Thyroid gland (tissue), 4 donors: Measurements from ENCODE around the gene PDLIM1. TPM values are rescaled to one million over a fixed set of nuclear protein-coding genes. Genes with fewer than 3 reads are reported as not detected.
A peak's percentile ranks its signal among the peaks of the same experiment; 100 is the strongest.
"Not testable (repeated sequence)": the region's sequence is repeated elsewhere in the genome, so short reads cannot be mapped to it uniquely, and the experiment has no call there.

Experiments used
- DNase-seq, 2 donors: peaks; one replicate each; pipeline ENCODE4 v3.0.0-alpha.2; 2019
- H3K27ac ChIP-seq, 3 donors: fragments of 200-600 bp; sonication (generic); 1 replicate in 2 of 3; 2 replicates in 1 of 3; pipeline ENCODE4 v1.5.1; 2016 to 2019; ENCODE audit warnings: mild to moderate bottlenecking in 1 of 3, moderate library complexity in 1 of 3
- H3K27me3 ChIP-seq: fragments of 200-600 bp; sonication (generic); one replicate; pipeline ENCODE4 v1.5.1; 2019
- H3K36me3 ChIP-seq, 2 donors: fragments of 200-600 bp; sonication (generic); one replicate each; pipeline ENCODE4 v1.5.1; 2016 to 2019
- H3K4me1 ChIP-seq, 2 donors: fragments of 200-600 bp; sonication (generic); one replicate each; pipeline ENCODE4 v1.5.1; 2017 to 2019
- H3K4me3 ChIP-seq, 3 donors: fragments of 200-600 bp; sonication (generic); replicated peaks in 1 of 3; 1 replicate in 2 of 3; 2 replicates in 1 of 3; pipeline ENCODE4 v1.5.1; 2016; ENCODE audit warnings: mild to moderate bottlenecking in 1 of 3
- H3K9me3 ChIP-seq: fragments of 200-600 bp; sonication (generic); one replicate; pipeline ENCODE4 v1.5.1; 2017
- POLR2A ChIP-seq, 2 donors: fragments of 450-650 bp; IDR thresholded peaks; one replicate each; pipeline ENCODE4 v1.6.1; 2017; ENCODE audit warnings: antibody characterized with exemption in 2 of 2, mild to moderate bottlenecking in 2 of 2, moderate library complexity in 1 of 2
- WGBS, 2 donors: methylation state at CpG; one replicate each; pipeline ENCODE4 v1.1.5; 2017; 5-methylcytosine and 5-hydroxymethylcytosine counted together
- intact Hi-C: fragments of 100-400 bp; cut with DNase I; formaldehyde crosslinking; loops from one replicate; pipeline ENCODE4 v1.15.1; 2023
- total RNA-seq, 4 donors: library from RNA; depleted of rRNA; stranded (reverse); fragments of >200 nt; gene quantifications; one replicate each; pipeline ENCODE4 v1.2.3, GENCODE V29; 2016
- TF ChIP-seq, protein P1 (sequence below), 6 experiments: fragments of 200-600 bp in 3 of 6; fragments of 450-650 bp in 3 of 6; sonication (generic) in 3 of 6; IDR thresholded peaks; one replicate each; pipeline ENCODE4 v1.5.1; 2016 to 2019; ENCODE audit warnings: antibody characterized with exemption in 6 of 6, mild to moderate bottlenecking in 2 of 6, inconsistent platforms in 1 of 6, moderate library complexity in 1 of 6

Gene PDLIM1
- total RNA-seq, 4 donors from 2014 or later = 67.8 to 158 (median 90.7) TPM

DNA sequence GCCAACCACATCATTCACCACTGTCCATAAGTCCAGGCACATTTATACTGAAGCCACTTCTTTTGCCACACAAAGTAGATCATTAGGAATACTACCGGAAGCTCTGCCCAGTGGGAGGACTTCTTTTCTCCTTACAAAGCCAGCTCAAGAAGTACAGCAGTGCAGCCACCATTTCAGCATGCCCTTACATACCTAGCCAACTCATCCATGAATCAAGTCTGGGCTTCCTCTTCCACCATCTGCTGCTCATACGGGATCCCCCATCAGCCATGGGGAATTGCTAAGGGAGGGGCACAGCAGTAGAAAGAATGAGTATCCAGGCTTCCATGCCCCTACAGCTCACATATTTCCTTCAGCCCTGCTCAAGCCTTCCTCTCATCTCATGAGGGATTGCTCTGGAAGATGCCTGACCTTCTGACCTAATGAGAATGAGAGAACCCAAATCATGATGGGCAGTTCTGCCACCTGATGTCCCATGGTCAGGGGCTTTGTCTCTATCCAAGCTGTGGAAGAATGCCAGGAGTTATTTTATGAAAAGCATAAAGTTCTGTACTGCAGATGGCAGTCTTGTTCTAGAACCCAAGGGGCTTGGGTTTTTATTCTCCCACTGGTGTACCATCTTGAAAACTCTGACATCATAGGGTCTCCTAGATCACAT is 57.3 kb downstream of the PDLIM1 start:
- peaks cover 25 to 45% of the 10 kb centered on the region in 2 donors for H3K36me3 ChIP-seq
- no peak overlapping the region for H3K27ac ChIP-seq
- TF ChIP-seq POLR2A (IDR thresholded peaks at IDR 0.05) = no peak
- TF ChIP-seq, protein P1, sequence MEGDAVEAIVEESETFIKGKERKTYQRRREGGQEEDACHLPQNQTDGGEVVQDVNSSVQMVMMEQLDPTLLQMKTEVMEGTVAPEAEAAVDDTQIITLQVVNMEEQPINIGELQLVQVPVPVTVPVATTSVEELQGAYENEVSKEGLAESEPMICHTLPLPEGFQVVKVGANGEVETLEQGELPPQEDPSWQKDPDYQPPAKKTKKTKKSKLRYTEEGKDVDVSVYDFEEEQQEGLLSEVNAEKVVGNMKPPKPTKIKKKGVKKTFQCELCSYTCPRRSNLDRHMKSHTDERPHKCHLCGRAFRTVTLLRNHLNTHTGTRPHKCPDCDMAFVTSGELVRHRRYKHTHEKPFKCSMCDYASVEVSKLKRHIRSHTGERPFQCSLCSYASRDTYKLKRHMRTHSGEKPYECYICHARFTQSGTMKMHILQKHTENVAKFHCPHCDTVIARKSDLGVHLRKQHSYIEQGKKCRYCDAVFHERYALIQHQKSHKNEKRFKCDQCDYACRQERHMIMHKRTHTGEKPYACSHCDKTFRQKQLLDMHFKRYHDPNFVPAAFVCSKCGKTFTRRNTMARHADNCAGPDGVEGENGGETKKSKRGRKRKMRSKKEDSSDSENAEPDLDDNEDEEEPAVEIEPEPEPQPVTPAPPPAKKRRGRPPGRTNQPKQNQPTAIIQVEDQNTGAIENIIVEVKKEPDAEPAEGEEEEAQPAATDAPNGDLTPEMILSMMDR (IDR thresholded peaks at IDR 0.05) = no peak
- no peaks in the 10 kb centered on the region for H3K9me3 ChIP-seq
- H3K27me3 ChIP-seq = no peaks in the 10 kb centered on the region
- H3K4me3 ChIP-seq = no peak overlapping the region
- no peak for DNase-seq
- intact Hi-C loops = no loop called here
- H3K4me1 ChIP-seq = peaks cover 3 to 8% of the 10 kb centered on the region in 2 donors
- 82 to 88% methylated on average over 2 of the region's 2 CpGs for WGBS, 2 donors

GRCh38 chr10:95230677-95231586 is 59.9 kb downstream of the PDLIM1 start:
- TF ChIP-seq POLR2A (IDR thresholded peaks at IDR 0.05) = peak in 1 of 2 donors; percentile 30
- DNase-seq = peak; percentile 54 to 57
- H3K27me3 ChIP-seq, H3K4me1 ChIP-seq, intact Hi-C loops, H3K9me3 ChIP-seq: not testable (repeated sequence)
- Histone ChIP-seq H3K27ac (peak overlapping the region in 2 of 3 donors; percentile 32 to 61), H3K36me3 (peaks cover 15 to 26% of the 10 kb centered on the region in 2 donors), H3K4me3 (peak overlapping the region in 2 of 3 donors; percentile 17 to 36)
- 33 to 50% methylated on average over 22 to 29 of the region's 36 CpGs for WGBS, 2 donors

DNA sequence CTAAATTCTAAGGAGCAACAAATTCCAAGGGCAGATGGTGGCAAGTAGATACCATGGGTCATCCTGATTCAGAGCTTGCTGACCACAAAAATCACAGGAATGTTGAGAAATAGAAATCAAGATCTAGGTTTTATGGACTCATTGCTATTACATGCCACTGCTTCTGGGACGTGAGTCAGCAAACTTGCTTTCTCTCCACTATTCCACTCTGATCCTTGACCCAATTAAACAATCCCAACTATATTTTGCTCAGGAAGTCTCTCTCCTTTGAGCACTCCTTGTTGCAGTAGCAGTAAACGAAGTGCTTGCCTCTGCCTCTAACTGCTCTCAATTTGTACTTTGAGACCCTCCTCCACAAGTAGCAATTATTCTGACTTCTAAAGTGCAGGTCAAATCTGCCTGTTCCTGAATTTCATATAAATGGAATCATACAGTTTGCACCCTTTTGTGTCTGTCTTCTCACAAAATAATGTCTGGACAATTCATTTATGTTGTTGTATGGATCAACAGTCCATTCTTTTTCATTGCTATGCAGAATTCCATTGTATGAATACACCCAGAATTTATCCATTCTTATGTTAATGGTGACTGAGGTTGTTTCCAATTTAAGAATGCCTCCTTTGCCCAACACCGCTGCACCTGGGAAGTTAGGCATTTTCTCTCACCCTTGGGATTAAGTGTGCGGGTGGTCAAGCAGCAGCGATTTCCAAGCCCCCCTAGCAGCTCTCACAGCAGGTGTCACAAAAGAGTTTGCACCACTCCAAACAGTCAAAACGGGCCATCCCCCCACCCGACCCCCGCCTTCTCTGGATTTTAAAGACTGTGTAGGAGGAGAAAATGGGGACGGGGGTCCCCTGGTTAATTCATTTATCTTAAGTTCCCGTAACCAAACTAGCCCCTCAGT is 60.8 kb downstream of the PDLIM1 start:
- no peak overlapping the region for H3K4me3 ChIP-seq
- H3K9me3 ChIP-seq = no peaks in the 10 kb centered on the region
- peaks cover 3 to 8% of the 10 kb centered on the region in 2 donors for H3K4me1 ChIP-seq
- H3K27ac ChIP-seq = peak overlapping the region in 2 of 3 donors; percentile 32 to 61
- H3K27me3 ChIP-seq = no peaks in the 10 kb centered on the region
- WGBS, 2 donors = 47 to 60% methylated on average over 10 of the region's 10 CpGs
- peaks cover 12 to 22% of the 10 kb centered on the region in 2 donors for H3K36me3 ChIP-seq
- TF ChIP-seq POLR2A (IDR thresholded peaks at IDR 0.05) = no peak
- TF ChIP-seq, protein P1 (IDR thresholded peaks at IDR 0.05) = no peak
- no peak for DNase-seq
- intact Hi-C loops = no loop called here

- WGBS, 2 donors = 89 to 91% methylated on average over 14 of the region's 14 CpGs
- DNase-seq, H3K4me3 ChIP-seq, H3K27me3 ChIP-seq, H3K4me1 ChIP-seq, H3K9me3 ChIP-seq, intact Hi-C loops: not testable (repeated sequence)
- peaks cover 8 to 14% of the 10 kb centered on the region in 2 donors for H3K36me3 ChIP-seq
- peak overlapping the region in 1 of 3 donors; percentile 20 for H3K27ac ChIP-seq
Measured at GRCh38 chr10:95228934-95229723, 61.7 kb downstream of the PDLIM1 start.

DNA sequence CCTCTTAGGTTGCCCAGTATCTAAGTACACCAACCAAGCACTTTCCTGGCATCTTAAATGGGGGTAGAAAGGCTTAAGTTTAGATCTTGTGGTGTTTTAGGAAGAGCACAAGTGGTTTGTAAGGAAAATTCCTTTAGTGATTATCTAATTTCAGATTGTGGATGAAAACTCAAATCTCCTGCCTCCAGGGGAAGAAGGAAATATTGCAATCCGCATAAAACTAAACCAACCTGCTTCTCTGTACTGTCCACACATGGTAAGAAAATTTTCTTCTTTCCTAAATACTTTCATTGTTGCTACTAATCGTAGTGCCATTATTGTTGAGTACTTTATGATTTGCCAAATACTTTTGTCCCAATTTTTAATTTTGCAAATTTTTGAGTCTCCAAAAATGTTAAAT is 65.7 kb downstream of the PDLIM1 start:
- intact Hi-C loops = no loop called here
- no peak for TF ChIP-seq POLR2A (IDR thresholded peaks at IDR 0.05)
- TF ChIP-seq, protein P1 (IDR thresholded peaks at IDR 0.05) = no peak
- DNase-seq = no peak
- H3K9me3 ChIP-seq = no peaks in the 10 kb centered on the region
- H3K4me1 ChIP-seq = peaks cover 0 to 4% of the 10 kb centered on the region in 2 donors
- WGBS, 2 donors = 93 to 95% methylated on average over 2 of the region's 2 CpGs
- H3K4me3 ChIP-seq = no peak overlapping the region
- no peak overlapping the region for H3K27ac ChIP-seq
- no peaks in the 10 kb centered on the region for H3K36me3 ChIP-seq
- no peaks in the 10 kb centered on the region for H3K27me3 ChIP-seq
